ENCODE measurements around the gene ABCG1. TPM values are rescaled to one million over a fixed set of nuclear protein-coding genes. Genes with fewer than 3 reads are reported as not detected.

Gene ABCG1
- total and polyA plus RNA-seq, 2 experiments from 2014 or later = 8.4 to 10.7 TPM

GRCh38 chr21:42315296-42315891 lies 96.5 kb downstream of the ABCG1 start, which contains the start of gene TFF3:
TSS of gene TFF3 (minus strand) at chr21:42315409. CDS start at chr21:42315374, 35 bp downstream.
- H4K20me1 ChIP-seq (ENCODE audit: insufficient read depth, poor library complexity, severe bottlenecking) = no peaks in the 10 kb centered on the region
- no peaks in the 10 kb centered on the region for H3K9me2 ChIP-seq (replicated peaks; ENCODE audit: insufficient read depth)
- no peak within 1 kb of the TSS for H3K4me3 ChIP-seq
- no peaks in the 10 kb centered on the region for H3K36me3 ChIP-seq (replicated peaks; ENCODE audit: insufficient read depth, low read depth)
- DNase-seq (ENCODE audit: low spot score) = peak; percentile 64
- H3K4me1 ChIP-seq (ENCODE audit: insufficient read depth) = peaks cover 35% of the 10 kb centered on the region
- H3K27me3 ChIP-seq = no peaks in the 10 kb centered on the region
- H3K27ac ChIP-seq = peak within 1 kb of the TSS; percentile 84
- no peaks in the 10 kb centered on the region for H3K9me3 ChIP-seq (ENCODE audit: low read depth)
- H3K79me2 ChIP-seq = no peaks in the 10 kb centered on the region
- H2AFZ ChIP-seq = no peak within 1 kb of the TSS
- TF ChIP-seq EZH2 (IDR thresholded peaks at IDR 0.05; ENCODE audit: borderline replicate concordance) (no peak), EZH2phosphoT487 (IDR thresholded peaks at IDR 0.05; ENCODE audit: low read depth, severe bottlenecking, unreplicated experiment) (no peak), CTCF (IDR thresholded peaks at IDR 0.05; ENCODE audit: poor library complexity) (no peak)
- peak within 1 kb of the TSS; percentile 57 for H3K4me2 ChIP-seq
- 51% methylated on average over 15 of the region's 15 CpGs for WGBS (ENCODE audit: low lambda C conversion rate, missing lambda C conversion rate)

- Histone ChIP-seq H3K79me2 (no peaks in the 10 kb centered on the region), H2AFZ (no peak overlapping the region), H3K4me3 (no peak overlapping the region), H3K27ac (peak overlapping the region; percentile 84), H3K9me2 (replicated peaks; ENCODE audit: insufficient read depth) (no peaks in the 10 kb centered on the region), H3K9me3 (ENCODE audit: low read depth) (no peaks in the 10 kb centered on the region), H4K20me1 (ENCODE audit: insufficient read depth, poor library complexity, severe bottlenecking) (no peaks in the 10 kb centered on the region), H3K4me1 (ENCODE audit: insufficient read depth) (peaks cover 29% of the 10 kb centered on the region), H3K4me2 (no peak overlapping the region), H3K27me3 (no peaks in the 10 kb centered on the region), H3K36me3 (replicated peaks; ENCODE audit: insufficient read depth, low read depth) (no peaks in the 10 kb centered on the region)
- WGBS (ENCODE audit: low lambda C conversion rate, missing lambda C conversion rate) = 93% methylated on average over 16 of the region's 16 CpGs
- no peak for DNase-seq (ENCODE audit: low spot score)
- TF ChIP-seq EZH2phosphoT487 (IDR thresholded peaks at IDR 0.05; ENCODE audit: low read depth, severe bottlenecking, unreplicated experiment) = no peak
- no peak for TF ChIP-seq EZH2 (IDR thresholded peaks at IDR 0.05; ENCODE audit: borderline replicate concordance)
- no peak for TF ChIP-seq CTCF (IDR thresholded peaks at IDR 0.05; ENCODE audit: poor library complexity)
Observed at GRCh38 chr21:42316891-42317290, 98.0 kb downstream of the ABCG1 start.

GRCh38 chr21:42317341-42317741 lies 98.4 kb downstream of the ABCG1 start:
- H3K4me3 ChIP-seq = no peak overlapping the region
- H3K27me3 ChIP-seq = no peaks in the 10 kb centered on the region
- no peaks in the 10 kb centered on the region for H3K79me2 ChIP-seq
- WGBS (ENCODE audit: low lambda C conversion rate, missing lambda C conversion rate) = 58% methylated on average over 8 of the region's 8 CpGs
- H3K36me3 ChIP-seq (replicated peaks; ENCODE audit: insufficient read depth, low read depth) = no peaks in the 10 kb centered on the region
- no peaks in the 10 kb centered on the region for H3K9me3 ChIP-seq (ENCODE audit: low read depth)
- H3K4me2 ChIP-seq = no peak overlapping the region
- TF ChIP-seq EZH2 (IDR thresholded peaks at IDR 0.05; ENCODE audit: borderline replicate concordance) (no peak), EZH2phosphoT487 (IDR thresholded peaks at IDR 0.05; ENCODE audit: low read depth, severe bottlenecking, unreplicated experiment) (no peak), CTCF (IDR thresholded peaks at IDR 0.05; ENCODE audit: poor library complexity) (no peak)
- no peaks in the 10 kb centered on the region for H3K9me2 ChIP-seq (replicated peaks; ENCODE audit: insufficient read depth)
- H3K27ac ChIP-seq = peak overlapping the region; percentile 84
- H3K4me1 ChIP-seq (ENCODE audit: insufficient read depth) = peaks cover 24% of the 10 kb centered on the region
- DNase-seq (ENCODE audit: low spot score) = no peak
- H2AFZ ChIP-seq = no peak overlapping the region
- no peaks in the 10 kb centered on the region for H4K20me1 ChIP-seq (ENCODE audit: insufficient read depth, poor library complexity, severe bottlenecking)
